ENCODE results near the gene PDK4.

The PDK4 gene

DNA sequence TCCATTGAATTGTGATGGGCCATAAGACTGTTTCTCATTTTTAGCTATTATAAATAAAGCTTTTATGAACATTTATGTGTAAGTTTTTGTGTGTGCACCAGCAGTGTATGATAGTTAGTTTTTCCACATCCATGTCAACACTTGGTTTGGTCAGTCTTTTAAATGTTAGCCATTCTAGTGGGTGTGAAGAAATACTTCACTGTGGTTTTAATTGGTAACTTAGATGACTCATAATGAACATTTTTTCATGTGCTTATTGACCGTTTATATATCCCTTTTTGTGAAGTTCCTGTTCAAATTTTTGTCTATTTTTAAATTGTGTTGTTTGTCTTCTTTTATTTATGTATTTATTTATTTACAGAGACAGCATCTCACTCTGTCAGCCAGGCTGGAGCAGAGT lies 23.6 kb upstream of the PDK4 start:
- Histone ChIP-seq H3K9me3 (ENCODE audit: insufficient read depth, low read length) (no peaks in the 10 kb centered on the region), H3K4me2 (ENCODE audit: low read length) (no peak overlapping the region), H3K36me3 (replicated peaks; ENCODE audit: low read depth, low read length) (no peaks in the 10 kb centered on the region)

DNA sequence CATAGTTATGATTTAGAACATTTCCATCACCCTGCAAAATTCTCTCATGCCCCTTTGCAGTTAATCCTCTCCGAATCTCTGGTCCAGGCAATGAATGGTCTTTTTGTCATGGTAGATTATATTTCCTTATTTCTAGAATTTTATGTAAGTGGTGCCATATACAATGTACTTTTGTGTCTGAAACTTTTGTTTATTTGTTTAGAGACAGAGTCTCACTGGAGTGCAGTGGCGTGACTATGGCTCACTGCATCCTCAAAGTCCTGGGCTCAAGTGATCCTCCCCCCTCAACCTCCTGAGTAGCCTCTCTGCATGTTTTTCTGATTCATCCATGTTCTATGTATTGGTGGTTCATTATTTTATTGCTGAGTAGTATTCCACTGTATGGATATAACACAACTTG lies 23.2 kb upstream of the PDK4 start:
- no peak overlapping the region for H3K4me3 ChIP-seq (ENCODE audit: low read length)
- H3K9ac ChIP-seq (ENCODE audit: low read length), result no peak overlapping the region
- no peaks in the 10 kb centered on the region for H3K4me1 ChIP-seq (ENCODE audit: low read length)
- no peaks in the 10 kb centered on the region for H4K20me1 ChIP-seq (ENCODE audit: insufficient read depth, low read length)
- no peak overlapping the region for H2AFZ ChIP-seq (ENCODE audit: low read depth, low read length)
- no peaks in the 10 kb centered on the region for H3K9me3 ChIP-seq (ENCODE audit: insufficient read depth, low read length)
- H3K36me3 ChIP-seq (replicated peaks; ENCODE audit: low read depth, low read length), result no peaks in the 10 kb centered on the region
- no peak overlapping the region for H3K27ac ChIP-seq (ENCODE audit: low read length)
- H3K4me2 ChIP-seq (ENCODE audit: low read length), result no peak overlapping the region
- H3K79me2 ChIP-seq (ENCODE audit: low read length), result no peaks in the 10 kb centered on the region
- H3K27me3 ChIP-seq (ENCODE audit: low read depth, low read length), result no peaks in the 10 kb centered on the region; the same call in 1 of the 2 replicates
- TF ChIP-seq EZH2phosphoT487 (IDR thresholded peaks at IDR 0.05; ENCODE audit: low read depth), result no peak
- TF ChIP-seq, protein P1, sequence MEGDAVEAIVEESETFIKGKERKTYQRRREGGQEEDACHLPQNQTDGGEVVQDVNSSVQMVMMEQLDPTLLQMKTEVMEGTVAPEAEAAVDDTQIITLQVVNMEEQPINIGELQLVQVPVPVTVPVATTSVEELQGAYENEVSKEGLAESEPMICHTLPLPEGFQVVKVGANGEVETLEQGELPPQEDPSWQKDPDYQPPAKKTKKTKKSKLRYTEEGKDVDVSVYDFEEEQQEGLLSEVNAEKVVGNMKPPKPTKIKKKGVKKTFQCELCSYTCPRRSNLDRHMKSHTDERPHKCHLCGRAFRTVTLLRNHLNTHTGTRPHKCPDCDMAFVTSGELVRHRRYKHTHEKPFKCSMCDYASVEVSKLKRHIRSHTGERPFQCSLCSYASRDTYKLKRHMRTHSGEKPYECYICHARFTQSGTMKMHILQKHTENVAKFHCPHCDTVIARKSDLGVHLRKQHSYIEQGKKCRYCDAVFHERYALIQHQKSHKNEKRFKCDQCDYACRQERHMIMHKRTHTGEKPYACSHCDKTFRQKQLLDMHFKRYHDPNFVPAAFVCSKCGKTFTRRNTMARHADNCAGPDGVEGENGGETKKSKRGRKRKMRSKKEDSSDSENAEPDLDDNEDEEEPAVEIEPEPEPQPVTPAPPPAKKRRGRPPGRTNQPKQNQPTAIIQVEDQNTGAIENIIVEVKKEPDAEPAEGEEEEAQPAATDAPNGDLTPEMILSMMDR (IDR thresholded peaks at IDR 0.05; ENCODE audit: low read depth, low read length), result no peak

More for the DNA sequence above, 23.6 kb upstream of the PDK4 start:
- Histone ChIP-seq H3K27ac (ENCODE audit: low read length) (no peak overlapping the region), H3K27me3 (ENCODE audit: low read depth, low read length) (no peaks in the 10 kb centered on the region; the same call in 1 of the 2 replicates), H4K20me1 (ENCODE audit: insufficient read depth, low read length) (no peaks in the 10 kb centered on the region), H2AFZ (ENCODE audit: low read depth, low read length) (no peak overlapping the region), H3K9ac (ENCODE audit: low read length) (no peak overlapping the region), H3K79me2 (ENCODE audit: low read length) (no peaks in the 10 kb centered on the region), H3K4me1 (ENCODE audit: low read length) (no peaks in the 10 kb centered on the region), H3K4me3 (ENCODE audit: low read length) (no peak overlapping the region)
- TF ChIP-seq, protein P1 (IDR thresholded peaks at IDR 0.05; ENCODE audit: low read depth, low read length), result no peak
- no peak for TF ChIP-seq EZH2phosphoT487 (IDR thresholded peaks at IDR 0.05; ENCODE audit: low read depth)

DNA sequence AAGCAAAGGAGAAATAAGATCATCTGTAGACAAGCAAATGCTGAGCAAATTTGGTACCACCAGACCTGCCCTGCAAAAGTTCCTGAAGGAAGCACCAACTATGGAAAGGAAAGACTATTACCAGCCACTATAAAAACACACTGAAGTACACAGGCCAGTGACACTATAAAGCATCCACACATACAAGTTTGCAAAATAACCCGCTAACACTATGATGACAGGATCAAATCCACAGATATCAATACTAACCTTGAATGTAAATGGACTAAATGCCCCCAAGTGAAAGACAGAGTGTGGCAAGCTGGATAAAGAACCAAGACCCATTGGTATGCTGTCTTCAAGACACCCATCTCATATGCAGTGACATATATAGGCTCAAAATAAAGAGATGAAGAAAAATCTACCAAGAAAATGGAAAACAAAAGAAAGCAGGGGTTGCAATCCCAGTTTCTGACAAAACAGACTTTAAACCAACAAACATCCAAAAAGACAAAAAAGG lies 18.2 kb upstream of the PDK4 start:
- no peak overlapping the region for H3K9ac ChIP-seq (ENCODE audit: low read length)
- no peak overlapping the region for H3K27ac ChIP-seq (ENCODE audit: low read length)
- H3K9me3 ChIP-seq (ENCODE audit: insufficient read depth, low read length), result no peaks in the 10 kb centered on the region
- no peaks in the 10 kb centered on the region for H3K79me2 ChIP-seq (ENCODE audit: low read length)
- no peak for TF ChIP-seq EZH2phosphoT487 (IDR thresholded peaks at IDR 0.05; ENCODE audit: low read depth)
- TF ChIP-seq, protein P1 (IDR thresholded peaks at IDR 0.05; ENCODE audit: low read depth, low read length), result no peak
- no peak overlapping the region for H3K4me3 ChIP-seq (ENCODE audit: low read length)
- no peak overlapping the region for H2AFZ ChIP-seq (ENCODE audit: low read depth, low read length)
- H4K20me1 ChIP-seq (ENCODE audit: insufficient read depth, low read length), result no peaks in the 10 kb centered on the region
- no peaks in the 10 kb centered on the region; the same call in 1 of the 2 replicates for H3K27me3 ChIP-seq (ENCODE audit: low read depth, low read length)
- H3K4me1 ChIP-seq (ENCODE audit: low read length), result no peaks in the 10 kb centered on the region; the same call in 1 of the 2 replicates
- no peaks in the 10 kb centered on the region for H3K36me3 ChIP-seq (replicated peaks; ENCODE audit: low read depth, low read length)
- no peak overlapping the region for H3K4me2 ChIP-seq (ENCODE audit: low read length)

DNA sequence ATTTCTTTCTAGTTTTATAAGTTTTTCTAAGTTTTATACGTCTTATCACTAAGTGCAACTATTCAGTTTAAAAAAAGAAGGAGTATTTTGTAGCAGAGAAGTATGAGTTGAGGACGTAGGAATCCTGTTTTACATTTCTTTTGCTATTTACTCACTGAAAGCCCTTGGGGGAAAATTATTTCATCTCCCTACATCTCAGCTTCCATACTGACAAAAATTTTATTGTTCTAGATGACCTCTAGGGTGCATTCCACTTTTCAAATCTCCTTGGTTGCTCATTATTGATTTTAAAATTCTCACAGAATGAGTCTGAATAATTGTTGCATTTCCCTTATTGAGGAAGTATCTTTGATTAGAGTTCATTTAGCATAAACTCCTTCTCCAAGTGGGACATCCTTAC lies 14.9 kb upstream of the PDK4 start:
- TF ChIP-seq, protein P1 (IDR thresholded peaks at IDR 0.05; ENCODE audit: low read depth, low read length), result no peak
- no peak for TF ChIP-seq EZH2phosphoT487 (IDR thresholded peaks at IDR 0.05; ENCODE audit: low read depth)
- Histone ChIP-seq H2AFZ (ENCODE audit: low read depth, low read length) (no peak overlapping the region), H3K9me3 (ENCODE audit: insufficient read depth, low read length) (no peaks in the 10 kb centered on the region), H3K9ac (ENCODE audit: low read length) (no peak overlapping the region), H3K27ac (ENCODE audit: low read length) (no peak overlapping the region), H3K79me2 (ENCODE audit: low read length) (no peaks in the 10 kb centered on the region), H3K4me3 (ENCODE audit: low read length) (no peak overlapping the region), H3K4me2 (ENCODE audit: low read length) (no peak overlapping the region), H4K20me1 (ENCODE audit: insufficient read depth, low read length) (no peaks in the 10 kb centered on the region), H3K36me3 (replicated peaks; ENCODE audit: low read depth, low read length) (no peaks in the 10 kb centered on the region), H3K27me3 (ENCODE audit: low read depth, low read length) (no peaks in the 10 kb centered on the region; the same call in 1 of the 2 replicates), H3K4me1 (ENCODE audit: low read length) (peaks cover 14% of the 10 kb centered on the region)

Measured in OCI-LY3 (cell line).